Posterior cingulate gyrus (tissue), 11 donors: ENCODE data around the gene EIF1AD.
"Not testable (repeated sequence)": the region's sequence is repeated elsewhere in the genome, so short reads cannot be mapped to it uniquely, and the experiment has no call there.

Source experiments
- DNase-seq, 10 donors: peaks; one replicate each; pipeline versions ENCODE4 v3.0.0 to v3.0.0-alpha.2; 2020 to 2021; ENCODE audit warnings: mixed read lengths in 3 of 10
- intact Hi-C: fragments of 100-400 bp; cut with DNase I; formaldehyde crosslinking; loops from one replicate; pipeline ENCODE4 v1.15.1; 2023

The EIF1AD gene

GRCh38 chr11:66023186-66023440 is 21.2 kb upstream of the EIF1AD start:
- intact Hi-C loops = not testable (repeated sequence)

GRCh38 chr11:66022401-66023185 is 20.6 kb upstream of the EIF1AD start:
- peak; percentile 28 to 94 (median 73) for DNase-seq
- intact Hi-C loops = no loop called here

More at GRCh38 chr11:66023186-66023440, 21.2 kb upstream of the EIF1AD start:
- peak in 1 of 10 donors; percentile 70 for DNase-seq

DNA sequence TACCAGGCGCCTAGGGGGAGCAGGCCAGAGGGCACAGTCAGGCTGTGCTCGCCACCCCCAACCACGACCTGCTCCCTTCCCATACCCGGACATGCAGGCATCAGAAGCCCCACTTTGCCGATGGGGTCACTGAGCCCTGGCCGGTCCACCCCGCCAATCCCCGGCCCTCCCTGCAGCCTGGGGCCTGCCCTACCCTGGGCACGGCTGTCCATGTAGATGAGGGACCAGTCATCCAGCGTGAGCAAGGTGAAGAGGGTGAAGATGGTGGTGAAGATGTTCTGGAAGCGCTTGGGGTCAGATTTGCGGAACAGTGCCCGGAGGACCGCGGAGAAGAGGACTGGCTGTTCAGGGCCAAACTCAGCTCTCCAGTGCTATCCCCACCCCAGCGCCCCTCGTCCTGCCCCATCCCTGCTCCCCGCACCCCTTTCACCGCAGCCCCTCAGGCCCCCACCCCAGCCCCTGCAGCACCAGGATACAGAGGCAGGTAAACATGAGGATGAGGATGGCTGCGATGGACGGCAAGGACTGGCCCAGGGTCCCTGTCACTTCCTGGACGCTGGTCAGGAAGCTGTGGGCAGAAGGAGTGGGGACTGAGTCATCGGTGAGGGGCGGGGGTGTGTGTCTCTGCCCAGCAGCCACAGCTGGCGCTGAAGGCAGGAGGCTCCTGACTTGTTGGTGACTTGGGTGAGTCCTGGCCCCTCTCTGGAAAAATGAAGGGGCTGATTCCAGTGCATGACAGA is 18.8 kb upstream of the EIF1AD start:
- peak in 1 of 10 donors; percentile 81 for DNase-seq
- intact Hi-C loops = no loop called here

GRCh38 chr11:66020212-66020611 is 18.3 kb upstream of the EIF1AD start:
- intact Hi-C loops = no loop called here
- no peak for DNase-seq

GRCh38 chr11:66017321-66017720 is 15.4 kb upstream of the EIF1AD start:
- DNase-seq = peak in 2 of 10 donors; percentile 5 to 34
- intact Hi-C loops = no loop called here

- DNase-seq = peak in 2 of 10 donors; percentile 67 to 85
- intact Hi-C loops = no loop called here
These were observed 14.8 kb upstream of the EIF1AD start for GRCh38 chr11:66016793-66017177.

- intact Hi-C loops = no loop called here
These were observed 14.2 kb upstream of the EIF1AD start for GRCh38 chr11:66015936-66016792.

GRCh38 chr11:66015454-66015881 is 13.5 kb upstream of the EIF1AD start:
- intact Hi-C loops = no loop called here
- peak in 1 of 10 donors; percentile 55 for DNase-seq

More at GRCh38 chr11:66015936-66016792, 14.2 kb upstream of the EIF1AD start:
- DNase-seq = peak in 3 of 10 donors; percentile 50 to 68 (median 61)

DNA sequence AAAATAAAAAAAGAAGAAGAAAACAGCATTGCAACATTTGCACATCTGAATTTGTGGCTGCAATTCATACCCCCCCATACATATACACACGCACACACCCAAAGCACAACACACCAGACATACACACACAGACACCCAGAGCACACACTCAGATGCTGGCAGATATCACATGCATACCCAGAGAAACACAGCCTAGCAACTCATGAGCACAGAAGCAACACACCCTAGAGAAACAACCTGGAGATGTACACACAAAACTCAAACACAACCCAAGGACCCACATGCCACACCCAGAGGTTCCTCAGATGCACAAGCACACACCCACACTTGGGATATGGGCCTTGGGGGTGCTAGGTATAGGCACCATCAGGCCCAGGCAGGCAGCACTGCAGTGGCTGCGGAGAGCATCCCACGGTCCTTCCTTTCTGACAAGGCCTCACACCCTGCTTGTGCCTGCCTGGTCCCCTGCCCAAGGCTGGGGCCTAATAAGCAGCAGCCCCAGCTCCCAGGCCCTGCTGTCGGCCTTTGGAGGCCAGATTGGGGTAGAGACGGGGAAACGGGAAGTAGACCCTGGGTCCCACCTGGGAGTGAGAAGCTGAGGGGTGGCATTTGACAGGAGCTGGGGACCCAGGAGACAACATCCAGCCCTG is 13.0 kb upstream of the EIF1AD start:
- intact Hi-C loops = no loop called here

DNA sequence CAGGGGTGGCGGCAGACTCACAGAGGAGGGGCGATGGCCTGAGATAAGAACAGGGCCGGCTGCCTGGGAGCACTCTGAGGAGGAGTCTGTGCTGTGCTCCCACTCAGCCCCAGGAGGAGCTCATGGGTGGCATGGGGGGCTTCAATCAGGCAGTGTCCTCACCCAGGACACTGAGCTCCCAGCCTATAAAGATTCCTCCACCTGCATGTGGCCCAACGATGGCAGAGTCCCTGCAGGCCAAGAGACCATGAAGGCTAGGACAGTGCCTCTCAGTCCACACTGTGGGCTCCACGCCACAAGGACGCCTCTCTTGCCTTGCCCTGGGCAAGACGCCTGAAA is 11.8 kb upstream of the EIF1AD start:
- intact Hi-C loops = no loop called here
- DNase-seq = peak in 2 of 10 donors; percentile 22 to 51

More for the DNA sequence above, 13.0 kb upstream of the EIF1AD start:
- peak in 1 of 10 donors; percentile 62 for DNase-seq

DNA sequence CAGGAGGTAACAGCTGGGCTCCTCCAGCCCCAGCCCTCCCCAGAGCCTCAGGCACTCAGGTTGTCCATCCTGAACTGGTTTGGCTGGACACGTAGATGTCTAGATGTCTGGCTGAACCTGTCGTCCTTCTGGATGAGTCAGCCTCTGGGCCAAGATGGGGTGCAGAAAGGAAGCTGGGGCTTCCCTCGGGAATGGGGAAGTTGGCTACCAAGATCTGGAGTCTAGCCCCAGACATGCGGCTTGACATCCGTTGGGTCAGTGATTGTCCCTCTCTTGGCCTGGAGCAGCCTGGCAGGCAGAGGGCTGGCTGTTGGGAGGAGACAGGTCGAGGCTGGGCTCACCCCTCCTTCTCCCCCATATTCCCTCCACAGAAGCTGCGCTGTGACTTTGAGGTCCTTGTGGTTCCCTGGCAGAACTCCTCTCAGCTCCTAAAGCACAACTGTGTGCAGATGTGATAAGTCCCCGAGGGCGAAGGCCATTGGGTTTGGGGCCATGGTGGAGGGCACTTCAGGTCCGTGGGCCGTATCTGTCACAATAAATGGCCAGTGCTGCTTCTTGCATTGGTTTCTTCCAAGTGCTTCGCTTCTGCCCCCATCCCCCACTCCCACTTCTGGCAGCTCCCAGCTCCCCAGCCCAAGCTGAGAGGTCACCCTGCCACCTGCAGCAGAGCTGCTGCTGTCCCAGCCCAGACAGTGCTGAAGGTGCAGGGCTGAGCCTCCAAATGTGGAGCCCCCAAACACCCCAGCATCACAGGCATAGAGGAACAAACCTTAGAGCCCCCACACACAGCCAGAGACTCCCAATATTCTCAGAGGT is 11.2 kb upstream of the EIF1AD start:
- intact Hi-C loops = no loop called here
- DNase-seq = peak in 2 of 10 donors; percentile 26 to 67

DNA sequence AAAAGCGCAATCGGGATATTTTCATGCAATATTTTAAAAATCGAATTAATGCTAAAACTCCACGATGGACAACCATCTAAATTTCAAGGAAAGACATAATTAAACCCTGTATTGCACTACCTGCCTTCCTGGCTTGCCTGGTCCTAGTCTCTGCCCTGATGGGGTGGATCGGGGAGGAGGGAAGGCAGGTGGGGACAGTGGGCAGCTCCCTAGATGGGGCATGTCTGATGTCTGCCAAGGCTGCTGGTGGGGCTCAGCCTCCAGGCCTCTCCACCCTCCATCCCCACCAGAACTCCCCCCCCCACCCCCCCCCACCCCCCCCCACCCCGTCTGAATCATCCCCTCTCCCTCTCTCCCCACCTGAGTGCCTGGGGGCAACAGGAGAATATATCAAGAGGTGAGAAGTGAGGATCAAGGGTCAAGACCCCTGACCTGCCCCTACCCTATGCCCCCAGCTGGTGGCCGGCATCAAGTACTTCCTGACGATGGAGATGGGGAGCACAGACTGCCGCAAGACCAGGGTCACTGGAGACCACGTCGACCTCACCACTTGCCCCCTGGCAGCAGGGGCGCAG is 10.5 kb upstream of the EIF1AD start:
- DNase-seq = peak in 1 of 10 donors; percentile 31
- intact Hi-C loops = no loop called here

GRCh38 chr11:66011785-66012303 is 9.9 kb upstream of the EIF1AD start, which contains the start of gene CST6:
Gene CST6 (plus strand): TSS chr11:66012008. CDS start chr11:66012045, 37 bp downstream.
- DNase-seq = peak in 2 of 10 donors; percentile 65 to 67
- intact Hi-C loops = no loop called here

DNA sequence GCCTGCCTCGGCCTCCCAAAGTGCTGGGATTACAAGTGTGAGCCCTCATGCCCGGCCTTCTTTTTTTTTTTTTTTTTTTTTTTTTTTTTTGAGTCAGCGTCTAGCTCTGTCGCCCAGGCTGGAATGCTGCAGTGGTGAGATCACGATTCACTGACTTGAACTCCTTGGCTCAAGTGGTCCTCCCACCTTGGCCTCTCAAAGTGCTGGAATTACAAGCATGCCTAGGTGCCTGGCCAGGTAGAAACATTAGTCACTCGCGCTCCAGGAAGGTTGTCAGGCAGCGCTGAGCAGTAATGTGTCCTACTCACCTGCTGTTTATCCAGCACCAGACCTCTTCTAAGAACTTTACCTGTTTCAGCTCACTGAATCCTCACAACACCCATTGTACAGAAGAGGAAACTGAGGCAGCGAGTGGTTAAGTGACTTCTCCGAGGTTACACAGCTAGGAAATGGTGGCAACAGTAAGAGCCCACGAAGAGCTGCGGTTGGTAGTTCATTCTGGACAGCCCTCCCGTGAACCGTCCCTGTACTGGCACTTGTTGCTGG is 9.4 kb upstream of the EIF1AD start:
- intact Hi-C loops = no loop called here
- peak in 1 of 10 donors; percentile 14 for DNase-seq

DNA sequence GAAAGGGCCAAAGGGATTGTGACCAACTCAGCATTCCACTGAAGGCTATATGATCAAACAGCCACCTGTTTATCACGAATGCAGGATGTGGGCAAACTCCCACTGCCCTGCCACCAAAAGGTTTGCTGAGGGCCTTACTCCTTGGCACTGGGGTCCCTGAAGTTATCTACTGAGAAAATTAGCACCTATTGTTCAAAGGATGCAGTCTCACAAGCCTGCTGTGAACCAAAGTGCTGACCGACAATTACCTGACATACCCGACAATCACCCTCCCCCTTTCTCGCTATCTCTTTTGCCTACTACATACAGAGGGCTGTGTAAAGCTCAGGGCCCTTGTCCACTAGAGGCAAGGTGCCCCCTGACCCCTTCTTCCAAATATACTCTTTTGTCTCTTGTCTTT is 8.1 kb upstream of the EIF1AD start:
- peak in 1 of 10 donors; percentile 12 for DNase-seq
- intact Hi-C loops = not testable (repeated sequence)

DNA sequence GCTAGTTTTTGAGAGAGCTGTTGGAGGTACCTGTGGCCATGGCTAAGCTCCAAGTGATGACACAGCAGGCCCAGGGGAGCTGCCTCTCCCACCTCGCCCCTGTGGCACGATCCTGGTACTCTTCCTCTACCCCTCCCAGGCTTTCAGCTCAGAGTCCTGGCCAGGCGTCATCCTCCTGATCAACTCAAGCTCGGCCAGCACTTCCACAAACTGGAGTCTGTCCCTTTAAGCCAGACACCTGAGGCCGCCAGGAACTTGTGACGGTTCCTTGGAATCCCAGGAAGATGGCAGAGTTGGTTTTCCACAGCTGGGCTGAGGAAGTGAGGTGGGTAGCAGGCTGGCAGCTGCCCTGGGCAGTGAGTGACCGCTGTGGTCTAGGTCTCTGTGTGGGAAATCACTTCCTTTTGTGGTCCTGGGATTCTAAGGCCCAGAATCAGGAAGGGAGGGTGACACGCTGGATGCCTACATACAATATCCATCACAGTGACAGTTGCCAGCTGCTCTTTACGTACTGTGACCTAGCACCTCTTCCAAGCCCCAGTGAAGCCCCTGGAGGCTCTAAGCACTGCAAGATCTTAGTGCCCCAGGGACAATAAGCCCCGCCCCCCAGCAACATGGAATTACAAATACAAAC is 6.6 kb upstream of the EIF1AD start:
- peak in 2 of 10 donors; percentile 23 to 33 for DNase-seq
- intact Hi-C loops = no loop called here

DNA sequence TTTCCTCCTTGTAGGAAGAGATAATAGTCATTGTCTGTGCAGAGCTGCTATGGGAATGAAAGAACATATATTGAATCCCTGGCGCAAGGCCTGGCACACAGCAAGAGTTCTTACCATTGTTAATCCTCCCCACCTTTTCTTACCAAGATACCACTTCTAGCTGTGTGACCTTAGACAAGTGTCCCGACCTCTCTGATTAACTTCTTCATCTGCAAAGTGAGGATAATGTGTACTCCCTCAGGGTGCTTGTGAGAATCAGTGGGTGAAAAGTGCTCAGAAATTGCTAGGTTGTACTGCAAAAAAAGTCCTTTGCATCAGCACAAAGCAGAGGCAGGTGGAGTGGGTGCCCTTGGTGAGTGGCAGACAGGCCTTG is 6.1 kb upstream of the EIF1AD start:
- no peak for DNase-seq
- intact Hi-C loops = no loop called here

- DNase-seq = peak in 2 of 10 donors; percentile 35 to 75
- intact Hi-C loops = no loop called here
These were observed 5.3 kb upstream of the EIF1AD start for GRCh38 chr11:66007201-66007634.
